ENCODE data around the gene WDR3. TPM values are rescaled to one million over a fixed set of nuclear protein-coding genes. Genes with fewer than 3 reads are reported as not detected.

Gene WDR3
- total RNA-seq, 1 donor from 2014 or later = 11.1 TPM

GRCh38 chr1:117942293-117942692, 12.8 kb downstream of the WDR3 start:
- DNase-seq (ENCODE audit: extremely low read depth, low read depth, low spot score) = no peak

GRCh38 chr1:117952386-117952785, 22.8 kb downstream of the WDR3 start:
- no peak for DNase-seq (ENCODE audit: extremely low read depth, low read depth, low spot score)

GRCh38 chr1:117959364-117959763, 29.8 kb downstream of the WDR3 start:
- no peak for DNase-seq (ENCODE audit: extremely low read depth, low read depth, low spot score)

DNA sequence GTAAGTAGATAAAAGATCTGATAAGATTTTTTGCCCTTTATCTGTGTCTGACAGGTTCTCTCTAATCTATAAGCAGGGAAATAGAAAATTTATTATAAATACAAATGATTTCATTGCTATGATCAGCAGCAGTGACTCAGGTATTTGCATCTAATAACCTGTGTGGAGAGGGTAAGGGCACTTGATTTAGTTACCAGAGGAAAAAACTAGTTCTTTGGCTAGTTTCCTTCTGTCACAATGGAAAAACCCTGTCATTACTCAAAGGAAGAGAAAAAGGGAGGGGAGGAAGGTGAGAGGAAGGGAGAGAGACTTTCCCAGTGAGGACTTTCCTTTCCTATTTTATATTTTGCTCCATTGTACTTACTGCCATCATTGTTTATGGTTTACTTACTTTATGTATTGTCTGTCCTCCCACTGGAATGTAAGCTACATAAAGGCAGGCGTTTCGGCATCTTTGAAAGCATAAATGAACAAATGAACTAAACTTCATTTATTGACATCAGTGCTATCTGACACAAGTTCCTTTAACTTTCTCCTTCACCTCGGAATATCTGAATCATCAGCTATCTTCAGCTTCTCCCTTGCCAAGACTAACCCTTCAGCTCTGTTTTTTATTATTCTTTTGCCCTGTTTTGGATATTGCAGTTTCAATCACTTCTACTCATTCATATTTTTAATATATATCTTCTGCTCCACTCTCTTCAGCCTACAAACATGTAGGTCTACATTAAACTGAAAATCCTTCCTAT, 34.9 kb downstream of the WDR3 start:
- no peak for DNase-seq (ENCODE audit: extremely low read depth, low read depth, low spot score)

DNA sequence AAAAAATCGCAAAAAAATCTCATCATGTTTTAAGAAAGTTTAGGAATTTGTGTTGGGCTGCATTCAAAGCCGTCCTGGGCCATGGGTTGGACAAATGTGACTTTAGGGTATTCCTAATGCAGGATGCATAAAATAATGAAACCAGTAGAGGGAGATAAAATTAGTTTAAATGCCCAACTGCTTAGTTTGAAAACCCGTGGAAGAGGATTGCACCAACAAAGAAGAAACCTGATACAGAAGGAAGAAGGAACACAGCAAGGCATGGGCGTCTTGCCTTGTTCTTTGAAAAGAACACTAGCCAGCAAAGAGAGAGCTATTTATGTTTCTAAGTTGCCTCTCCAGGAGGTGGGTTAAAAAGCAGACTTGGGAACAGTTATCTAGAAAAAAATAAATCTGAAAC, 37.9 kb downstream of the WDR3 start:
- DNase-seq (ENCODE audit: extremely low read depth, low read depth, low spot score) = no peak

DNA sequence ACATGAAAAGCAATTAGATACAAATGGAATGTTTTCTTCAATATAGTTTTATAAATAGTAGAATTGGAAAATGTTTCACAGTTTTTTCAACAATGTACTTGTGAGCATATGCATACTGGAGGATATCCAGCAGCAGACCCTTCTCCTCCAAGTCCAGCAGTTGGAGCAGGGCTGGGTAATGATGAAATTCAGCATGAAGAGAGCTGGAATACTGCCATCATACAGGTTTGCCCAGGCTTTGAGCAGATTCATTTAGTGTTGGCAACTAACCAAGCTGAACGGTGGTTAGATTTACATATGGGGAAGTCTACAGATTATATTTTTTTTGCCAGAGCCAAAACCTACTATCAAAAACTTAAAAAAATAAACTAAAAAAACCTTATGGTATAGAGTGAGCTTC, 38.3 kb downstream of the WDR3 start:
- DNase-seq (ENCODE audit: extremely low read depth, low read depth, low spot score) = no peak

GRCh38 chr1:117970252-117970651, 40.7 kb downstream of the WDR3 start:
- no peak for DNase-seq (ENCODE audit: extremely low read depth, low read depth, low spot score)

- DNase-seq (ENCODE audit: extremely low read depth, low read depth, low spot score) = no peak
Measured at GRCh38 chr1:117971777-117972176, 42.2 kb downstream of the WDR3 start.

GRCh38 chr1:117976381-117976780, 46.8 kb downstream of the WDR3 start:
- DNase-seq (ENCODE audit: extremely low read depth, low read depth, low spot score) = no peak

DNA sequence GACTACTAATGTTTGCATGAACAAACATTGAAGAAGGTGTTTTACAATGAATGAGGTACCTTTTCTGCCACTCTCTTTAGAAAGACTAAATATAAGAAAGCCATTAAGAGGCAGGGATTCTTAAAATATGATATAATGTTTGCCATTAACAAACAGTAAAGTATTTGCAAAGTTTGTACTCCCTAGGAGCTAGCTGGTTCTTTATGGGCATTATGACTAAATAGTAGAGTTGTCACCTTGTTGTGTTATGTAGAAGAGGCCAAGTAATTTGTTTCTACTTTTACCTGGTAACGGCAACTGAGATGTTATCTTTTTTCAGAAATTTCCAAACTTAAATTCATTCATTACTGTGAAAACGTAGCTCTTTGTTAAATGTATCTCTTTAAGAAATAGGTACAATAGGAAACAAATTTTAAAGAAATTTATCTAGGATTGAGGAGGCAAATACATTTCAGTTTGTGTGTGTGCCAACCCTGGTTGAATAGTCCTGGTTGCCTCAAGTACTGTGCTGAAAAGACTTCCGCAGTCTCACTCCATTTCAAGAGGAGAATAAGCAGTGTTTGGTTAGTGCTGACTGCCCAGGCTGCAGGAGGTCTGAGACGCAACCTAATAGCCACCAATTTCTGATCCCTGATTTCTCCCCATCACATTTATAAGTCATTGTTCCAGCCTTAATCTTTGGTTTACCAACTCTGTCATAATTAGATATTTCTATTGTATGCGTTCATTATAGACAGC, 52.1 kb downstream of the WDR3 start:
- DNase-seq (ENCODE audit: extremely low read depth, low read depth, low spot score) = no peak

GRCh38 chr1:117985239-117985638, 55.7 kb downstream of the WDR3 start:
- DNase-seq (ENCODE audit: extremely low read depth, low read depth, low spot score) = no peak

DNA sequence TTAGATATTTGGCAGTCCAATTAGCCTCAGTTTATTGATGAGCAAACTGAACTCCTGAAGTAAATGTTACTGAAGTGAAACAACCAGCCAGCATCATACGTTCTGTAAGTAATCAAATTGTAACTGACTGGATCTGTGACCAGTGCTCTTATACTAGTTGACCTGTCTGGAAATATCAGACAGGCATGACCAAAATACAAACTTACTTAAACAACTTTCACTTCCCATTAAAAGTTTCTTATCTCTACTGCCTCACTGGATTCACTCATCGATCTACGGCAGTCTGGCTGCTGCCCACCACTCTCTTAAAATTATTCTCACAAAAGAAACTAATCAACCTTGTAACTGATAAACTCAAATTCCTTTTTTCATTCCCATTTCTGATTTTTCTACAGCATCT, 56.4 kb downstream of the WDR3 start:
- DNase-seq (ENCODE audit: extremely low read depth, low read depth, low spot score) = no peak

- DNase-seq (ENCODE audit: extremely low read depth, low read depth, low spot score) = no peak
Measured at GRCh38 chr1:118004312-118004711, 74.8 kb downstream of the WDR3 start.

GRCh38 chr1:118007391-118007790, 77.9 kb downstream of the WDR3 start:
- DNase-seq (ENCODE audit: extremely low read depth, low read depth, low spot score) = no peak

DNA sequence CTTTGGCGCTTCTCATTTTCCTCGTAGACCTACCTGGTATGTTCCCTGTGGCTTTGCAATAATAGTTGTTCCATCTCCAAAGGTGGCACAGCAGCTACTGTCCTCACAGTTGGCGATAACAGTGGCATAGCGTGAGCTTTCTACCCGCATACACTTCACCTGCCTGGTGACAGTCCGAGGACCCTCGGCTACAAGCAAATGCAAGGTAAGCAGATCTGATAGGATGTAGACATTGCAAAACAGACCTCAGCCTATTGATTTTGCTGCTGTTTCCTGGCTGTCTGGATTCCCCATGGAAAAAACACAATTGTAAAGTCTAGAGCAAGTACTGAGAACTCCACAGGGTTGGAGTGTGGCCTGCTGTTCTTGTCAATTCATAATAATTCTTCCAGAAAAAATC, 78.5 kb downstream of the WDR3 start:
- no peak for DNase-seq (ENCODE audit: extremely low read depth, low read depth, low spot score)

GRCh38 chr1:118012515-118013124, 83.1 kb downstream of the WDR3 start:
- no peak for DNase-seq (ENCODE audit: extremely low read depth, low read depth, low spot score)

- DNase-seq (ENCODE audit: extremely low read depth, low read depth, low spot score) = no peak
Measured at GRCh38 chr1:118013336-118013735, 83.8 kb downstream of the WDR3 start.

DNA sequence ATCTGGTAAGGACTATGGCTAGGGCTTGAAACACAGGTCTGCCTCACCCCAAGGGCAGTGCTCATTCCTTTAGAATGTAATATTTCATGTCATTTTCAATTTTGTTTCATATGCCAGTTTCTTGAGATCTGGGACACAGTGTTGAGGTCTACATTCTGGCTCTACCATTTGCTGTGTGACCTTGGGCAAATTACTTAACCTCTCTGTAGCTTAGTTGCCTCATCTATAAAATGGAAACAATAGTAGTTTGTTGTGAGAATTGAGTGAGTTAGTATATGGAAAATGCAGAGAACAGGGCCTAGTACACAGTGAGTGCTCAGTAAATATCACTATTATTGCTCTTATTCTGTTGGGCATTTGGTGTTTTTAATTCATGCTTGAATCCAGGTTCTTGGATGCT, 84.4 kb downstream of the WDR3 start:
- no peak for DNase-seq (ENCODE audit: extremely low read depth, low read depth, low spot score)

All from glomerular endothelial cell (primary cell).